Stimulated activated CD4-positive, alpha-beta T cell treated with anti-CD3 and anti-CD28 coated beads, Interleukin-15, amount 100 ng/mL, for 1 hour (primary cell): ENCODE results near the gene FBXW12.
"Not testable (repeated sequence)": the region's sequence is repeated elsewhere in the genome, so short reads cannot be mapped to it uniquely, and the experiment has no call there.

Source experiments
- DNase-seq, 2 donors: peaks; one replicate each; pipeline ENCODE4 v3.0.0-alpha.2; 2020; ENCODE audit warnings: low read depth in 1 of 2, low spot score in 1 of 2

FBXW12 gene

DNA sequence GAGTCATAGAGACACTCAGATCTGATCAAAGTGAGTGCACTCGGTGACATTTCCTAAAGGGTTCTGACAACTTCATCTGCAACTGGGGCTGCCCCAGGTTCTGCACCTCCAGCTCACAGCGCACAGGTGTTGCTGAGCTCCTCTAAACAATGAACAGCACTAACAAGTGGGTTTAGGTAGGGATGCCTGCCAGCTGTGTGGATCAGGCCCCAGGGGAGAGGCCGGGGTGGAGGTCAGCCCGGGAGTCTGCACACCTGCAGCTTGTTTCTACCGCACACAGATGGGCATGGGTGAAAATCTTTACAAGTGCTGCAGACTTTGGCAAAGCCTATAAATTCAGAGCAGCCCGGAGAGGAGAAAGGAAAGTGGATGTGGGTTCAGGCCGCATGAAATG is 355 bp downstream of the FBXW12 start:
- DNase-seq, result no peak

- no peak for DNase-seq
These were observed 930 bp downstream of the FBXW12 start for GRCh38 chr3:48372862-48373435.

DNA sequence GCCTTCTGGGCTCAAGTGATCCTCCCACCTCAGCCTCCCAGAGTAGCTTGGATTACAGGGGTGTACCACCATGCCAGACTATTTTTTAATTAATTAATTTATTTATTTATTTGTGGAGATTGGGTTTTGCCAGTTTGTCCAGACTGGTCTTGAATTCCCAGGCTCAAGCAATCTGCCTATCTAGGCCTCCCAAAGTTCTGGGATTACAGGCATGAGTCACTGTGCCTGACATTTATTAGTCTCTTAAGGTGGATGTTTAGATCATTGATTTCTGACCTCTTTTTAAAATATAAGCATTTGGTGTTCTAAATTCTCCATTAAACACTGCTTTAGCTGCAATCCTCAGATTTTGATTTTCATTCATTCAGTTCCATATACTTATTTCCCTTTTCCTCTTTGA is 15.6 kb downstream of the FBXW12 start:
- DNase-seq, result no peak

DNA sequence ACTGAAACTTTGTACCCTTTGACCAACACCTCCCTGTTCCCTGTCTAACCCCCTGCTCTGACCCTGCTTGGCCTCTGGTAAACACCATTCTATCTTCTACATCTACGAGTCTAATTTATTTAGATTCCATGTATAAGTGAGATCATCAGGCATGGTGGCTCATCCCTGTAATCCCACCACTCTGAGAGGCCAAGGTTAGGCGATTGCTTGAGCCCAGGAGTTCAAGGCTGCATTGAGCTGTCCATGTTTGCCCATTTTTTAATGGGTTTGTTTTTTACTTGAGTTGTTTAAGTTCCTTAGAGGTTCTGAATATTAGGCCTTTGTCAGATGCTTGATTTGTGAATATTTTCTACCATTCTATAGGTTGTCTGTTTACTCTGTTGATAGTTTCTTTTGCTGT is 16.9 kb downstream of the FBXW12 start:
- no peak for DNase-seq

GRCh38 chr3:48394391-48394790 is 22.4 kb downstream of the FBXW12 start:
- DNase-seq, result no peak

GRCh38 chr3:48395714-48396113 is 23.7 kb downstream of the FBXW12 start:
- no peak for DNase-seq

GRCh38 chr3:48397767-48398681 is 26.0 kb downstream of the FBXW12 start:
- no peak for DNase-seq

- no peak for DNase-seq
These were observed 26.8 kb downstream of the FBXW12 start for GRCh38 chr3:48398701-48399386.

- no peak for DNase-seq
These were observed 27.6 kb downstream of the FBXW12 start for GRCh38 chr3:48399387-48400172.

- peak; percentile 10 to 30 for DNase-seq
These were observed 28.9 kb downstream of the FBXW12 start for GRCh38 chr3:48400824-48401433.

DNA sequence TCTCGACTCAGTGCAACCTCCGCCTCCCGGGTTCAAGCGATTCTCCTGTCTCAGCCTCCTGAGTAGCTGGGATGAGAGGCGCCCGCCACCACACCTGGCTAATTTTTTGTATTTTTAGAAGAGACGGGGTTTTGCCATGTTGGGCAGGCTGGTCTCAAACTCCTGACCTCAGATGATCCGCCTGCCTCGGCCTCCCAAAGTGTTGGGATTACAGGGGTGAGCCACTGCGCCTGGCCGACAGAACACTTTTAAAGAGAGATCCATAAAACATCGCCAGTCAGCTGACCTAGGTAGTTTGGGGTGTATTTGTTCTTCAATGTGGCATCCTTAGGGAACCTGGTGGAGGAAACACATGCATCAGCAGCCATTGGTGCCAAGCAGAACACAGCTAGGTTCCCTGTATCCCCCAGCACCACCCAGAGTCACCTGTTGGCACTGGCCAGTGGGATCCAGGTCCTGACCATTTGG is 29.4 kb downstream of the FBXW12 start:
- DNase-seq, result not testable (repeated sequence)

DNA sequence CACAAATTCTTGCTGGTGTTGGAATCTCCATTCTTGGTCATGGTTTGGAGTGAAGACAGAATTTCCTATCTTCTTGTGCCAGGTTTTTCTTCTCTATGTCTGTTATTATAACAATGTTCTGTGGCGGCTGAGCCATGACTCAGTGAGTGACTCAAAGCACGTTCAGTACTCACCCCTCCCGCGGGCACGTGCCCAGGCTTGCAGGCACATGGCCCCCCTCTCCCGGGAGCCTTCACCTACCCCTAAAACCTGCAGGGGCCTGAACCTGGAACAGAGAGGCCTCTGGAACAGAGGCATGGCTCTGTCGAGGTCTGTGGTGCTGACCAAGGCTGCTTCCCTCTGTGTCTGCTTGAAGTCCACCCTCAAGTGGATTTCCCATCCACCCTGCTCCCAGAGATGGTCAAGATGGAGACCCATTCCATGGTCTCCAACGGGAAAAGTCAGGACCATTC is 30.3 kb downstream of the FBXW12 start:
- DNase-seq, result no peak

DNA sequence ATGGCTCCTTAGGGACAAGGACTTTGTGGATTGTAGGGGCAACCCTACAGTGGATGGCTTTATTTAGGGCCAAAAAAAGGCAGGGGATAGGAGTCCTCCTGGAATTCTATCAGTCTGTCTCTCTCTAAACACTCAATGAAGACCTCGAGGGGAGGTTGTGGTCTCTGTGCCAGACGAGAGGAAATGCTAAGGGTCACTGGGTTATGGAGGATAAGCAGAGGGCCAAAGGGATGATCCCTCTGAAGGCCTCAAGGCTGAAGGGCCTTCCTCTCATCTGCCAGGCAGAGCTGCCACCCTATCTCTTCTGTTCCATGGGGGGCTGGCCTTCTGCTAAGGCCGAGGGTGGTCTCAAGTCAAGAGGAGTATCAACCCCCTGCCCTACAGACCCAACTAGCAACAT is 30.9 kb downstream of the FBXW12 start:
- no peak for DNase-seq

- DNase-seq, result no peak
These were observed 31.8 kb downstream of the FBXW12 start for GRCh38 chr3:48403533-48404439.

DNA sequence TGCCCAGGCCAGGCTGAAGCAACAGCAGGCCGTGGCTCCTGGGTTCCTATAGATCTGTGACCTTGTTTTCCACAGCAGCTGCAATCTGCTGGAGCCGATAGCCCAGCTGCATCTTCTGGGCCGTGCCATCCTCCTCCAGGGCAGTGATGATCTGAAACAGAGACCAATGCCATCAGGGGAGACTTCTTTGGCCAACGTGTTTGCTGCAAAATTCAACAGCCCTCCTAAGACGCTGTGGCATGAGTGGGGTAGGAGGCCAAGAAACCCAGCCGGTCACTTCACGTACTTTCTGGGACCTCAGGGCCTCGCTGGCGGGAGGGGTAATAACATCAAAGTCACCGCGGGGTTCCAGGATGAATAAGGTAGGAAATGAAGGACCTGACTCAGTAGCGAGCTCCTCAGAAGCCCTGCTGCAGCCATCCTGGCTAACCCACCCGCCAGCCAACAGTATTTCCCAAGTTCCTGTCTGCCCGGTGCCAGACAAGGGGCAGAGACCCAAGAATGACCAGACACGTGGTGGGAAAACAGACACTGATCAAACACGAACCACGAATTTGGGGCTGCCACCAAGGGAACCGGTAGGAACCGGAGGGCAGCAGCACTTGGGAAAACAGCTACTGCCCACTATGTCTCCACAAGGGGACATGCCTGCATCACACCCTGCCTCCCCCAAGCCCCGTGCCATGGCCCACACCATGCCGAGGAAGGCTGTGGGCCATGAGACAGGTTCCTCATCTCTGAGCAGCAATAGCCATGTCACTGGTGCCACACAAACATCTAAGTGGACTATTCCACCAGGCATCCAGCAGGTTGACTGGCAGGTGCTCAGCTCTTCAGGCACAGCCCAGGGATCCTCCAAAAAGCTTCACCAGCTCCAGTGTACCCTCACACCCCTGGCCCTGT is 32.7 kb downstream of the FBXW12 start:
- DNase-seq, result no peak

- no peak for DNase-seq
These were observed 33.4 kb downstream of the FBXW12 start for GRCh38 chr3:48405343-48405881.

GRCh38 chr3:48405971-48406370 is 34.0 kb downstream of the FBXW12 start:
- no peak for DNase-seq
